Hematopoietic multipotent progenitor cell treated with erythropoietin and hydrocortisone succinate and interleukin-3 and kit ligand, for 4 days (in vitro differentiated cells): ENCODE data around the gene ENTR1.
"Not testable (repeated sequence)": the region's sequence is repeated elsewhere in the genome, so short reads cannot be mapped to it uniquely, and the experiment has no call there.

Experiments
- DNase-seq: peaks from one replicate; pipeline ENCODE4 v3.0.0-alpha.2; 2015

Gene ENTR1

DNA sequence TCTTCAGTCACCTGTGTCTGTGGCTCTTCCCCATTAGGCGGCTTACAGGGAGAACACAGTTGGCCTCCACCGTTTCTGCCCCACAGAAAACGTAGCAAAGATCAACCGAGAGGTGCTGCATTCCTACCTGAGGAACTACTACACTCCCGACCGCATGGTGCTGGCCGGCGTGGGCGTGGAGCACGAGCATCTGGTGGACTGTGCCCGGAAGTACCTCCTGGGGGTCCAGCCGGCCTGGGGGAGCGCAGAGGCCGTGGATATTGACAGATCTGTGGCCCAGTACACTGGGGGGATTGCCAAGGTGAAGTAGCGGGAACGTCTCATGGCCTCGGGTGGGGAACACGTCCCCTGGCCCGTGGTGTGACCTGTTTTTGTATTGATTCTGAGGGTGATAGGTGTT lies 6.5 kb upstream of the ENTR1 start:
- DNase-seq = no peak

- no peak for DNase-seq
Observed at GRCh38 chr9:136416427-136416826, 6.0 kb upstream of the ENTR1 start.

DNA sequence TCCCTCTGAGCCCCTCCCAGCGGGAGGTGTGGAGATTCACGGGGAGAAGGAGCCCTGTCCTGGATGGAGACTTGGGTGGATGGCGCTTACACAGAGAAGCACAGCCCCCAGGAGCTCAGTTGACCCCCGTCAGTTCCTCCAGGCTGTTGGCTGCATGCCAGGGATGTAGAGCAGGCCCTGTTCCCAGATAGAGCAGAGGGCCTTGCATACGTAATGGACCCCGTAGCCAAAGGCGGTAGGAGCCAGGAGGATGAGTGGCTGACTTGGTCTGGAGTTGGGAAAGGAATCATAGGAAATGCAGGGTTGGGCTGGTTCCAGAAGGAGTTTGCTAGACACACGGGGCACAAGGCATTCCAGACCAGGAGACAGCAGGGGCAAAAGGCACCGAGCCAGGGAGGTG lies 2.5 kb upstream of the ENTR1 start:
- DNase-seq = no peak

- peak; percentile 17 for DNase-seq
Observed at GRCh38 chr9:136411378-136411777, 964 bp upstream of the ENTR1 start.

- DNase-seq = peak; percentile 68
Observed at GRCh38 chr9:136409557-136410455, 608 bp downstream of the ENTR1 start.

DNA sequence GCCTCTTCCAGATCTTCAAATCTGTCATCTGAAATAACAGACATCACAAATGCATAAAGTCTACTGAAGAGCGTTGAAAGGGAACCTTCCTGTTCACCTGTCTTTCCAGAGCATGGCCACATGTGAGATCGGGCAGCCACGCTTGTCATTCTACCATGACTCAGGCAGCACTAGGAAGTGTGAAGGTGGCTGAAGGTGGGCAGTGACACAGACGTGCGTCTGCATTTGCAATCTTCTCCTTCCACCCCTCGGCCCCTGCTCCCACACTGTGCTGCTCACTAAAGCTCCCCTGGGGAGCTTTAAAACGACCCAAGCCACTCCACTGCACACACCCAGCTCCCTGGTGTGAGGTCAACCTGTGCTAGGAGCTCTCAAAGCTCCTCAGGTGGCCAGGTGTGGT lies 2.5 kb downstream of the ENTR1 start:
- DNase-seq = no peak

- DNase-seq = not testable (repeated sequence)
Observed at GRCh38 chr9:136407061-136407460, 3.4 kb downstream of the ENTR1 start.

- DNase-seq = peak; percentile 21
Observed at GRCh38 chr9:136405904-136406303, 4.5 kb downstream of the ENTR1 start.

DNA sequence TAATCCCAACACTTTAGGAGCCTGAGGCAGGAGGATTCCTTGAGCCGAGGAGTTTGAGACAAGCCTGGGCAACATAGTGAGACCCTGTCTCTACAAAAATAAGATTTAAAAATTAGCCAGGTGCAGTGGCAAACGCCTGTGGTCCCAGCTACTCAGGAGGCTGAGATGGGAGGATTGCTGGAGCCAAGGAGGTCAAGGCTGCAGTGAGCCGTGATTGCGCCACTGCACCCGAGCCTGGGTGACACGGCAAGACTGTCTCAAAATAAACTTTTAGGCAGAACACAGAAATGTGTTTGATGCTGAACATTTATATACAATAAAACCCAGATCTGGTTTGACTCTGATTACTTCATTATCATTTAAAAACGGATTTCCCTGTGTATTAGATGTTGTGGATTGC lies 4.9 kb downstream of the ENTR1 start:
- DNase-seq = no peak

- no peak for DNase-seq
Observed at GRCh38 chr9:136404801-136405136, 5.6 kb downstream of the ENTR1 start.

DNA sequence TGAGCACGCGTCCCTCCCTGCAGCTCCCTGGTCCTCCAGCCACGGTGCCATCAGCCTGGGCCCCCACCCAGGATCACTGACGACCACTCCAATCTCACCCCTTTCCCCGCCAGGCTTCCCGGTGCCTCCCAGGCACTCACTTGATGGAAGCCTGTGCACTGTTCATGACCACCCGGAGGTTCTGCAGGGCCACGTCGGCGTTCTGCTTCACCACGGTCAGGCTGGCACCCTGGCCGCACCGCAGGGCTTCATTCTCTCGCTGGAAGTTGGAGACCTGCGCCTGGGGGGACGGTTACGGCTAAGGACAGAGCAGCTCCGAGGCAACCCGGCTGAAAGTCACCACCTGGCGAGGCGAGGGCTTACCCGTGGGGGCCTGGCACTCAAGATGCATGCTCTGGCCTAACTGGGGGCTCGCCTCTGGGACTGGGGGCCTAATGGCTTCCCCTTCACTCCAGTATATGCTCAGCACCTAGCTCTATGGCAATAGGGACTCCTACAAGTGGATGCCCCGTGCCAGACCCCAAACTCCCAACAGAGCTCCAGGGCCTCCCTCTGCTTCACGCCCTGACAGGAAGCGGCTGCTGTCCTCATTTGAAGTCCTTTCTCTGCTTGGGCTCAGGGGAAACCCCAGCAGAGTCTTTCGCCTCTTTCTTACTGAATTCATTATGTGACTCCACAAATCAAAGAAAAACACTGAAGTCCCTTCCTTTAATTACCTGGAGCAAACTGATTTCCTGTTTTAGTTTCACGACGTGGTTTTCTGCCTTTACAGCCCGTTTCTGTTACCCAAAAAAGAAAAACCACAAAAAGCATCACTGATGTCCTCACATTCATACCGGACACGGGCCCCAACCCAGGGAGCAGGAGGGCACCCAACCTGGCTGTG lies 6.3 kb downstream of the ENTR1 start:
- DNase-seq = no peak

- DNase-seq = no peak
Observed at GRCh38 chr9:136403538-136403914, 6.9 kb downstream of the ENTR1 start.

GRCh38 chr9:136402067-136402466 lies 8.3 kb downstream of the ENTR1 start:
- no peak for DNase-seq

GRCh38 chr9:136401173-136401922 lies 9.1 kb downstream of the ENTR1 start:
- no peak for DNase-seq

DNA sequence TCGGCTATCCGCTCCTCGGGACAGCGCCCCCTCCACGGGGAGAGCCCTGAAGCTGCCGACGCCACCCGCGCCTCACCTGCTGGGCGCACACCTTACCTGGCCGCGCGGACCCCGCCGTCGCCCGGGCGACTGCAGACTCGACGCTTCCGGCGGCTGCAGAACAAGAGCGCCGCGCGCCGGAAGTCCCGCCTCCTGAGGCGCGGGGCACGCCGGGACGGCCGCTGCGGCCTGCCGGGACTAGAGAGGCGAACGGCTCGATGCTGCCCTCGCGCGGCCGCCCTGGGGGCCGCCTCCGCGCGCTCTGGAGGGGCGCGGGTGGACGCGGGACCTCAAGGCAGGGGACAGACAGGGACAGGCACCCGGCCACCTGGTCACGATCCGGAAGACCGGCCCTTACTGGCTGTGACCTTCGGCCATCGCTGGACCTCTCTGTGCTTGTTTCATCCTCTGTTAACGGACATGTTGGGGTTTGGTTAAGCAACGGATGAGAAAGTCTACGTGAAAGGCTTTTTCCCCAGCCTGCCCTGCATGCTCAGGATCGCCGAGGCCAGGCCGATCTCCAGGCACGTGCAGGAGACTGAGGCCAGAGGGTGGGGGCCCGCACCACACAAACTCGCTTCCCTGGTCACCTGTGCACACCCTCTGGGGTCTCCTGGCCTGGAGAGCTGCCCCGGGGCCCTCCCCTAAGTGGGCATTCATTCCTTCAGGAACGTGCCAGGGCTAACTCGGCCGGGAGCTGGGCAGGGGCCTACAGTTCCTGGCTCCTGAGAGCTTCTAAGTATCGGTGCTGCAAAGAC lies 10.2 kb downstream of the ENTR1 start, which contains the start of gene SNAPC4:
SNAPC4 (minus strand) TSS at position 133 of the 797 bp plus-strand sequence. CDS start 1,742 bp downstream, outside the sequence.
- DNase-seq = peak; percentile 95

- DNase-seq = peak; percentile 61
Observed at GRCh38 chr9:136399176-136400037, 11.0 kb downstream of the ENTR1 start.

DNA sequence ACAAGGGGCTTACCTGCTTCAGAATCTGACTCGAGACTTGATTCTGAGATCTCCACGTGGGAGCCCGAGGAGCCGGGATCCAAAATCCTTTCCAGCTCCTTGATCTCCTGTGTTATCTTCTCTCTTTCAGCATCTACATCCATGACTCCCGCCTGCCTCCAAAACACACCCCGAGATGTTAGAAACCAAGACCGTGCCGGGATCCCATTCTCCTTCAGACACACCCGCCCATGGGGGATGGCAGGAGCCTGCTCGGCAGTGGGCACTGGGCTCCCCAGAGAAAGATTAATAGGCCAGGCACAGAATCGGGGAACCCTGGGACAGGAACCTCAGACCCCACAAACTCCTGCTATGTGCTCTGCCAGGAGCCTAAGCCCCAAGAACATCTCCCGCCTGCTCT lies 12.1 kb downstream of the ENTR1 start:
- no peak for DNase-seq

DNA sequence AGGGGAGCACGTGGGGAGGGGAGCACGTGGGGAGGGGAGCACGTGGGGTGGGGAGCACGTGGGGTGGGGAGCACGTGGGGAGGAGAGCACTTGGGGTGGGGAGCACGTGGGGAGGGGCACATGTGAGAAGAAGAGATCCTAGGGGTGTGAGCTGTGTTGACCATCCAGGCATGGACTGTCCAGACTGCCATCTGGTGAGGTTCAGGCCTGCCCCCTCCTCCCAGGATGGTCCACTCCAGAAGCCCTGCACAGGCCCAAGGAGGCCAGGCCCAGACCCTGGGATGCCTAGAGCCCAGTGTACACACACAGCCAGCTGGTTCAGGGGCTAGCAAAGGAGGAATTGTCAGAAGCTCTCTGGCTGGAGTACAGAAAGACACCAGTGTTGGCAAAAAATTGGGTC lies 12.8 kb downstream of the ENTR1 start:
- no peak for DNase-seq

DNA sequence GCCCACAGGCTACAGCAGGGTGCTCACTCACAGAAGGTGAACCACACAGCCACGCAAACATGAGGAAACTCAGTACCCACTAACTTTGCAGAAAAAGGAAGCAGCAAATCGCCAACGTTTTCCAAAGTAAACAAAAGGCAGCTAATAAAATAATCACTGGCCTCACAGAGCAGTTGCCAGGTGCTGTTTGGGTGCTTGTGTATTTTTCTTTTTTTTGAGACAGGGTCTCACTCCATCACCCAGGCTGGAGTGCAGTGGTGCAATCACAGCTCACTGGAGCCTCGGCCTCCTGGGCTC lies 14.2 kb downstream of the ENTR1 start:
- DNase-seq = no peak

GRCh38 chr9:136395345-136396218 lies 14.8 kb downstream of the ENTR1 start:
- no peak for DNase-seq

DNA sequence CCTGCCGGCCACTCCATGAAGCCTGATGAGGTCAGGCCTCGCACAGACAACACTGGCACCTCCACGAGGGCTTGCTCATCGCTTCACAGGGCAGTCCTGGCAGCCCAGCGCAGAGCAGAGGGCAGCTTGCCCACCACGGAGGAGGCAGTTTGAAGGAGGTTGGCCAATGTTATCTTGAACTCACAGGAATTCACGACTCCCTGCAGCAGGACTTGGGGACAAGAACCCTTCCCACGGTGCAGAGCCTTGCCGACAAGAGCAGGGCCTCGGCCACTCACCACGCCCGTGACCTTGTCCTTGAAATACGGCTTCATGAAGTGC lies 15.4 kb downstream of the ENTR1 start:
- no peak for DNase-seq
